NCI-H1694 treated with DMSO at 0.1 percent for 48 hours (cell line): ENCODE measurements around the gene VPS13D.

Experiments
- DNase-seq: peaks from one replicate; lab custom pipeline; 2025; lab: John Stamatoyannopoulos, UW

The VPS13D gene

GRCh38 chr1:12472156-12472797 lies 242.4 kb downstream of the VPS13D start:
- DNase-seq, result no peak

DNA sequence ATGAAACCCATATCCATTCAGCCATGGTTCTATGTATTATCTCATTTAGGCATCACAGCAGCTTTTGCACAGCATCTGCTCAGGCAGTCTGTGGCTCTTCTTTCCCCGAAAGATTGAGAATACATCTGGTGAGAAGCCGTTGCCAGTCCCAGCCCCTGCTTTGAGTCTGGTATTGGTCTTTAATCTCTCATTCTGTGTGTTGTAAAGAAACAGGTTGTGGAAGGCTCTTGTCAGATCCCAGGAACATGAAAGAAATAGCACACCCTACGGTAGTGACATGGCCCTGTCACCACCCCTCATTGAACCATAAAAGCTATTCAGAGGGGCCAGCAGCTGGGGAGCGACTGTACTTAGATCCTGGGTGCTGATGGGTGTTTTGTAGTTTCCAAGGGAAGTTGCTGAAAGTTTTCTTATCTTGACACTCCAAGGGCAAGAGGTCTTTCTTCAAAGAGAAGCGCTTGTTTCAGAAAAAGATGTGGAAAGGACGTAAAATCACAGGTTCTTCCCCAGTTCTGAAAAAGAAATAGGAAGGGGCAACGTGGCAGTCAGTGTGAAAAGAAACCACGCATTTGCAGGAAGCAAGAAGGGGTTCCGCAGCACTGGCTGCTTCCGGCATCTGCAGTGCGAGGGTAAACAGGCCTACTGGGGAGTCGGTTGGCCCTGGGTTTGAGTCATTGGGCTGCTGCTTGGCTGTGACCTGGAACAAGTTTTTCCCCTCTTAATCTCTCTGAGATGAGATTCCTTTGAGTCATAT lies 243.1 kb downstream of the VPS13D start:
- DNase-seq, result no peak

DNA sequence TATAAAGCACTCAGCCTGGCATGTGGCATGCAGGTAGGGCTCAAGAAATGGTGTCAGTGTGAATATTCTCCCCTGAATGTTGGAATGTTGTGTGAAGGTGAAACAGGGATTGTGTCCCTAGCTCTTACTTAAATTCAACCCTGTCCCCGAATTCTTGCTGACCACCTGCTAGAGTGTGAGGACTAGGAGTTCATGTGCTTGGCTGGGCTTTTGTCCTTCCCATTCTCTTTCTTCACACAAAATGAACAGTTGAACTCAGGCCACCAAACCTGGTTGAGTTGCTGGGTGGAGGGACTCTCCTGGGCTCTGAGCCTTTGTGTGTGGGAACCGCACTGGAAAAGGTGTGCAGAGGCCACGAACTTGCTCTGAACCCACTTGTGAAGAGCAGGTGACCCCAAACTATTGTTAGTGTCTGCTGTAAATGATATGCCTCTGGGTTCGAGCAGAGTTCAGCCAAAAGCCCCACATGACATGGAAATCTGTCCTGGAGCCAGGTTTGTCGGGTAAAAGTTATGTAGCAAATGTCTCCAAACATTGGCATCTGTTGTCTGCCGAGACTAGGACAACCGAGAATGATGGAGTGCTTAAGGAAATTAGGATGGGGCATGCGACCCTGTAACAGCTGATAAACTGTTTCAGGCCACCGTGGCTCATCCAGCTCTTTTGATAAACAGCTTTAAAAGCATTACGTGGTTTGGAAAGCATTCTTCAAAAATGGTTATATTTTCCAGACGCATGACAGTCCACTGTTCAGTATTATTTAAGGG lies 243.9 kb downstream of the VPS13D start:
- DNase-seq, result no peak

- no peak for DNase-seq
Measured at GRCh38 chr1:12475101-12475500, 245.3 kb downstream of the VPS13D start.

GRCh38 chr1:12475530-12475934 lies 245.7 kb downstream of the VPS13D start:
- DNase-seq, result no peak

- DNase-seq, result no peak
Measured at GRCh38 chr1:12475947-12476346, 246.1 kb downstream of the VPS13D start.

DNA sequence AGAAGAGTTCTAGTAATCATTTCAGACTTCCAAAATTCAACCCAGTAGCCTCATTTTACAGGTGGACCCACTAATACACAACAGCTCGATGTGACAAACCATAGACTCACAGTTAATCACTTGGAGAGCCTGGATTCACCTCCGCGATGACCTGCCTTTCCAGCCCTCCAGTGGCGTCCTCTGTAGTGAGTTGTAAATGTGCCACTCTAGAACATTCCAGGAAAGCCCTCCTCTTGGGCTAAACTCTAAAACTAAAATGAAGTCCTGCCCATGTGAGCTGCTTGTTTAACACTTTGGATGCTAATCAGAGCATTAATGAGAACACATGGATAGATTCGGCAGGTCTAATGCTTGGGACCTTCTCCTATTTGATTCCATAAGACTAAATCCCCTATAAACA lies 247.5 kb downstream of the VPS13D start:
- no peak for DNase-seq

DNA sequence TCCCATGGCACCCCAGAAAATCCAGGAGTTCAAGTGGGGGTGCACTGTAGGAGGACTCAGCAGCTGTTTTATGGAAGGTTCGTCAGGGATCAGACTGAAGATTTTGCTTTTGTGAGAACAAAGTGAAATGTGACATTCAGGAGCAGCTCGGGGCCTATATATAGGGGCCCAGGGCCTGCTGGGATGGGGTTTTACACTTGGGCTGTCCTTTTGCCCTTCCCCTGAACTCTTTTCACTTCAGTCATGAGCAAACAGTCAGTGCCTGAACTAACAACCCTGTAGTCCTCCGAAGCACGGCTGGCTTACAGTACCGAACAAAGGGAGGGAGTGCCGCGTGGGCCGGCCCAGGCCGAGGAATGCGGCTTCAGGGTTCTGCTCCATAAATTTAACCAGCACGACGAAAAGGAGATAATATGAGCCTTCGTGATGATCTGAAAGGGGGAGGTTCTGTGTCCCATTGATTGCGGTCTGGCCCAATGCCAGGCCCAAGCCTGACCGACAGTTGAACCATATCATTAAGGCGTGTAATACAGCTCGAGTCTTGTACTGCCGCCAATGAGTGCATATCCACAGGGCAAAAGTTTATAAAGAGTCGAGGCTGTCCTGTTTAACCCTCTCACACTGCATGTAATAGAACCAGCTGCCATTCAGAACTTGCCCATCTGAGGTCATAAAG lies 248.2 kb downstream of the VPS13D start:
- no peak for DNase-seq

- DNase-seq, result no peak
Measured at GRCh38 chr1:12478612-12478985, 248.8 kb downstream of the VPS13D start.

GRCh38 chr1:12479311-12479710 lies 249.5 kb downstream of the VPS13D start:
- DNase-seq, result no peak

- DNase-seq, result no peak
Measured at GRCh38 chr1:12480041-12480440, 250.2 kb downstream of the VPS13D start.

- no peak for DNase-seq
Measured at GRCh38 chr1:12480748-12481362, 251.0 kb downstream of the VPS13D start.

- no peak for DNase-seq
Measured at GRCh38 chr1:12481928-12482327, 252.1 kb downstream of the VPS13D start.

DNA sequence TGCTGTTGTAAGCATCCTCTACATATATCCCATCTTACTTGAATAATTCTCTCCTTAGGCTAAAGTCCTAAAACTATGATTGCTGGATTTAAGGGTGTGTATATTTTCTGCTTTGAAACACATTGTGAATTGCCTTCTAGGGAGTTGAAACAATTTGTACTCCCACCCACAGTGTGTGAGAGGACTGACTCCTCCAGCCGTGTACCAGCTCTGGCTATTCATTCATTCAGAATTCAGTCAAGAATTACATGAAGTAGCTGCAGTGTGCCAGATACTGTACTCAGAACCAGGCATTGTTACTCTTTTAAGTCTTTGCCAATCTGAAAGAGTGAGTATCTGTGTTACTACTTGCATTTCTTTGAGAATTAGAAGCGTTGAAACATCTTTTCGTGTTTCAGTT lies 253.2 kb downstream of the VPS13D start:
- no peak for DNase-seq

DNA sequence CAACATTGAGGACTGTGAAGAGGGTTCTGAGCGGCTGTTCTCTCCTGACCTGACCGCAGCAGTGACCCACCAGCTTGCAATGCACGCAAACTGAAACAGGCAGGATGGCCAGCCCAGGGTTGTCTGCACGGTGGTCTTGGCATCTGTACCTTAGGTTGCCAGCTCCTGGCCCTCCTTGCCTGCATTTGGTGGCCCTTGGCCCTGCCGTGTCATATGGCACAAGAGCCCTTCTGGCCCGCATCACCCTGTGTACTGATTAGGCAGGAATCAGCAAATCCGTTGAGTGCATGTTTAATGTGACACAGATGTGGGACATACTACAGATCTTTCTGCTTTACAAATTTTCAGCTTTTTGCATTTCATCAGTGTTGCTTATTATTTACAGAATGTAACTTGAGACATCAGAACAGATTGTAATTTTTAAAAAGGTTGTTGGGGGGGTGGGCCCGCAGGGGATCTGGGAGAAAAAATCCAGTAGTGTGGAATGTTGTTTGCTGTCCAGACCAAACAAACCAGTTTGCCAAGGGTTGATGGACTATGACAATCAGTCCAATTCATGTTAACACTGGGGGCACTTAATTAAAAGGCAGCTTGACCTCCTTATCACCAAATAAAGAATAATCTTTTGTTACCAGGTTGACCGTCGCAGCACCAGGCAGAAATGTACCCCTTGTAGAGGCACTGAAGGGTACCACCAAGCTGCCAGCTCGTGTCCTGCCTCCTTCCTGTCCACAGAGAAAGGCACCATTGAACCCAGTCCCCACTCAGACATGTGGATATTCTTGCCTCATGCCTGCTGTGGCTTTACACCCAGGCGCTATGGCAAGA lies 255.6 kb downstream of the VPS13D start:
- no peak for DNase-seq

- no peak for DNase-seq
Measured at GRCh38 chr1:12486059-12486341, 256.2 kb downstream of the VPS13D start.

DNA sequence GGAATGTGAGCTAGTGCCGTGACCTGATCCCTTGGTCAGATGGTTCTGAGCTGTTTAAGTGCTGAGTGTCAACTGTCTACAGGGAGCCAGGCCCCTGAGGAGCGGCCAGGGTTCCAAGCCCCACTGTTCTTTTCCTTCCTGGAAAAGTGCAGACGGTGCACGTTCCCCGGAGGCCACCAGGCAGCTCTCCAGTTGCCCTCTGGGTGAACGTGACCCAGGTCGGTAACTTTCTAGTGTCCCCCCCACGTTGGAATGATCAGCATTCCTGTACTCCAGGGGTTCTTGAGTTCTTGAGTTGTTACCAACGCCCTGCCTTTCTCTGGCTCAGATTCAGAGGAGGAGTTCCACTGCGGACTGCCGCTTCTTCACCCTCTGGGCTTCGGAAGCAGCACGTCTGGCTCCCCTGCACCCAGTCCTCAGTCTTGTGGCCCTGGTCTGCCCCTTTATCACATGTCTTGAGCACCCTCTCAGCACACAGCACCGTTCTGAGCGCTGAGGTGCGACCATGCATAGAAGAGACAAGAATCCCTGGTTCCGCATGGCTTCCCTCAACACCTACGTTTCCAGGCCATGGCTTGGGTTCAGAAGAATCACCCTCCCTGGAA lies 256.7 kb downstream of the VPS13D start:
- DNase-seq, result no peak

DNA sequence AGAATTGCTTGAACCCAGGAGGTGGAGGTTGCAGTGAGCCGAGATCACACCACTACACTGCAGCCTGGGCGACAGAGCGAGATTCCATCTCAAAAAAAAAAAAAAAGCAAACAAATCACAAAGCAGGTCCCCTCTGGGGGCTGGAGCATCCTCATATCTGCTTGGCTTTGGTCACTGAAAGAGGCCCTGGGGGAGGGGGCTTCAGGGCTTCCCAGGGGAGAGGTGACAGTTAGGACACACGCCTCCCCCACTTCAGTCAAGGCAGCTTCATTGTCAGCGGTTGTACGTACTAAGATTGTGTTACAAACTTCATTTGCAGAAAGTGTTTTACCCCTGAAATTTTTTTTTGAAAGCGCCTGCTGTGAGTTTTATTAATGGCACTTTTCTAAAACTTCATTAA lies 257.7 kb downstream of the VPS13D start:
- no peak for DNase-seq

- no peak for DNase-seq
Measured at GRCh38 chr1:12488666-12489354, 259.0 kb downstream of the VPS13D start.

DNA sequence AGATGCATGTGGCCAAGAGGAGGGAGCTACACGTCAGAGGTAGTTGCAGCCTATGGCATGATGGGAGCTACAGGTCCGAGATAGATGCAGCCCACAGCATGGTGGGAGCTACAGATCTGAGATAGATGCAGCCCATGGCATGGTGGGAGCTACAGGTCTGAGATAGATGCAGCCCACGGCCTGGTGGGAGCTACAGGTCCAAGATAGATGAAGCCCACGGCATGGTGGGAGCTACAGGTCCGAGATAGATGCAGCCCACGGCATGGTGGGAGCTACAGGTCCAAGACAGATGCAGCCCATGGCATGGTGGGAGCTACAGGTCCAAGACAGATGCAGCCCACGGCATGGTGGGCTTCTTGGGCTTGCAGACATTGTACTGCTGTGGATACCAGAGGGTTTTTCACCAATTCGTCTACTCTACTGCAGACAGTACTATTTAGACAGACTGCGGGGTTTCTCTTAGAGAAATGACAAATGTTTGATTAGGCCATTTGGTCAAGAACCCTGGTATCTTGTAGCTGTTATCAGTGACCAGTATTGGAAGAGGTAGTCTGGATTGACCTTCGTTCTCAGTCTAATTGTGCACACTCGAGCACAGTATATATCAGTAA lies 260.8 kb downstream of the VPS13D start:
- no peak for DNase-seq
